Ishikawa (cell line): ENCODE measurements around the gene ARID5B.

Source experiments
- CEBPB ChIP-seq: IDR thresholded peaks from 2 replicates; pipeline ENCODE4 v1.6.1; 2012
- EP300 ChIP-seq: IDR thresholded peaks from 2 replicates; pipeline ENCODE4 v1.6.1; 2012; ENCODE audit warnings: borderline replicate concordance
- MAX ChIP-seq: IDR thresholded peaks from 2 replicates; pipeline ENCODE4 v1.6.1; 2012
- REST ChIP-seq: IDR thresholded peaks from 2 replicates; pipeline ENCODE4 v1.6.1; 2012; ENCODE audit warnings: low read depth, mild to moderate bottlenecking
- USF1 ChIP-seq: IDR thresholded peaks from 2 replicates; pipeline ENCODE4 v1.6.1; 2012

GRCh38 chr10:61870526-61870895, 31.0 kb upstream of the ARID5B start:
- TF ChIP-seq MAX: no peak
- TF ChIP-seq USF1: no peak
- TF ChIP-seq EP300: no peak
- TF ChIP-seq CEBPB: no peak
- TF ChIP-seq REST: no peak
